ENCODE data around the gene LRRFIP1. TPM values are rescaled to one million over a fixed set of nuclear protein-coding genes. Genes with fewer than 3 reads are reported as not detected.

LRRFIP1 gene
- total RNA-seq, 1 donor = 49.0 TPM

GRCh38 chr2:237791977-237792727 lies 164.8 kb downstream of the LRRFIP1 start:
- DNase-seq (ENCODE audit: low read depth) = peak; percentile 9
- no peak overlapping the region for H3K4me3 ChIP-seq (ENCODE audit: low read depth, low read length)
- TF ChIP-seq CTCF (IDR thresholded peaks at IDR 0.05; ENCODE audit: insufficient read depth, low read length) = peak; percentile 31

GRCh38 chr2:237797253-237797652 lies 169.9 kb downstream of the LRRFIP1 start:
- no peak for DNase-seq (ENCODE audit: low read depth)
- no peak overlapping the region for H3K4me3 ChIP-seq (ENCODE audit: low read depth, low read length)
- TF ChIP-seq CTCF (IDR thresholded peaks at IDR 0.05; ENCODE audit: insufficient read depth, low read length) = no peak

GRCh38 chr2:237798236-237799059 lies 171.1 kb downstream of the LRRFIP1 start, which contains the start of gene RBM44:
RBM44 (plus strand) TSS chr2:237798779; CDS start chr2:237813610, 14,831 bp downstream.
- DNase-seq (ENCODE audit: low read depth) = no peak
- no peak within 1 kb of the TSS for H3K4me3 ChIP-seq (ENCODE audit: low read depth, low read length)
- TF ChIP-seq CTCF (IDR thresholded peaks at IDR 0.05; ENCODE audit: insufficient read depth, low read length) = no peak

- H3K4me3 ChIP-seq (ENCODE audit: low read depth, low read length) = no peak overlapping the region
- no peak for TF ChIP-seq CTCF (IDR thresholded peaks at IDR 0.05; ENCODE audit: insufficient read depth, low read length)
- no peak for DNase-seq (ENCODE audit: low read depth)
These were observed 171.7 kb downstream of the LRRFIP1 start for GRCh38 chr2:237799060-237799428.

- TF ChIP-seq CTCF (IDR thresholded peaks at IDR 0.05; ENCODE audit: insufficient read depth, low read length) = no peak
- no peak overlapping the region for H3K4me3 ChIP-seq (ENCODE audit: low read depth, low read length)
- DNase-seq (ENCODE audit: low read depth) = no peak
These were observed 174.1 kb downstream of the LRRFIP1 start for GRCh38 chr2:237801466-237801865.

GRCh38 chr2:237806334-237806733 lies 178.9 kb downstream of the LRRFIP1 start:
- peak; percentile 59 for DNase-seq (ENCODE audit: low read depth)
- TF ChIP-seq CTCF (IDR thresholded peaks at IDR 0.05; ENCODE audit: insufficient read depth, low read length) = no peak
- no peak overlapping the region for H3K4me3 ChIP-seq (ENCODE audit: low read depth, low read length)

All from fibroblast of the aortic adventitia (primary cell).